Fibroblast of lung (primary cell): ENCODE results near the gene EXOC6. TPM values are rescaled to one million over a fixed set of nuclear protein-coding genes. Genes with fewer than 3 reads are reported as not detected.
A peak's percentile ranks its signal among the peaks of the same experiment; 100 is the strongest.

Experiments used
- DNase-seq, 2 donors: peaks; one replicate each; pipeline versions ENCODE4 v3.0.0 to v3.0.0-alpha.2; 2010; ENCODE audit warnings: low read depth in 2 of 2
- H2AFZ ChIP-seq: 2 replicates; pipeline ENCODE4 v1.5.1; 2012; ENCODE audit warnings: low read length, control low read depth, inconsistent platforms
- H3K27ac ChIP-seq: 2 replicates; pipeline ENCODE4 v1.5.1; 2011; ENCODE audit warnings: low read length, control low read depth; ENCODE audit not compliant: insufficient read depth
- H3K27me3 ChIP-seq: 2 replicates; pipeline ENCODE4 v1.5.1; 2011; ENCODE audit warnings: mild to moderate bottlenecking, low read length; ENCODE audit not compliant: control insufficient read depth, insufficient read depth
- H3K36me3 ChIP-seq: 2 replicates; pipeline ENCODE4 v1.5.1; 2011; ENCODE audit warnings: low read length; ENCODE audit not compliant: control insufficient read depth, insufficient read depth
- H3K4me1 ChIP-seq: 2 replicates; pipeline ENCODE4 v1.5.1; 2011; ENCODE audit warnings: low read length; ENCODE audit not compliant: control insufficient read depth, insufficient read depth; ENCODE audit errors: extremely low read depth
- H3K4me2 ChIP-seq: 2 replicates; pipeline ENCODE4 v1.5.1; 2011; ENCODE audit warnings: low read length, control low read depth; ENCODE audit not compliant: insufficient read depth; ENCODE audit errors: extremely low read depth
- H3K4me3 ChIP-seq, 4 experiments: fragments of 200-600 bp in 1 of 4; sonication (generic) in 1 of 4; replicated peaks in 1 of 4; 2 replicates each; pipeline ENCODE4 v1.5.1; 2011 to 2016; ENCODE audit warnings: low read length in 4 of 4, low read depth in 3 of 4, mild to moderate bottlenecking in 3 of 4, control low read depth in 2 of 4, inconsistent platforms in 1 of 4, mixed read lengths in 1 of 4; ENCODE audit not compliant: insufficient read depth in 1 of 4; ENCODE audit errors: control extremely low read depth in 1 of 4
- H3K79me2 ChIP-seq: 2 replicates; pipeline ENCODE4 v1.5.1; 2012; ENCODE audit warnings: mild to moderate bottlenecking, low read length, inconsistent platforms; ENCODE audit not compliant: control insufficient read depth, insufficient read depth
- H3K9ac ChIP-seq: 2 replicates; pipeline ENCODE4 v1.5.1; 2011; ENCODE audit warnings: mild to moderate bottlenecking, low read length, control low read depth; ENCODE audit not compliant: insufficient read depth
- H3K9me3 ChIP-seq: 2 replicates; pipeline ENCODE4 v1.5.1; 2012; ENCODE audit warnings: low read depth, low read length; ENCODE audit not compliant: control insufficient read depth, insufficient read depth
- H4K20me1 ChIP-seq: 2 replicates; pipeline ENCODE4 v1.5.1; 2011; ENCODE audit warnings: low read length; ENCODE audit not compliant: control insufficient read depth, insufficient read depth; ENCODE audit errors: extremely low read depth
- CTCF ChIP-seq, 2 donors: IDR thresholded peaks in 1 of 2; conservative IDR thresholded peaks in 1 of 2; 1 replicate in 1 of 2; 2 replicates in 1 of 2; pipeline ENCODE4 v1.5.1; 2011 to 2012; ENCODE audit warnings: low read length in 2 of 2, control low read depth in 1 of 2, inconsistent platforms in 1 of 2, low read depth in 1 of 2, mild to moderate bottlenecking in 1 of 2
- EZH2 ChIP-seq: IDR thresholded peaks from 2 replicates; pipeline ENCODE4 v1.5.1; 2012; ENCODE audit warnings: low read length, control low read depth, mild to moderate bottlenecking; ENCODE audit errors: missing control alignments
- polyA plus RNA-seq, 2 donors: library from polyadenylated mRNA; depleted of rRNA in 1 of 2; stranded (reverse) in 1 of 2; unstranded in 1 of 2; fragments of >200 nt; gene quantifications; 2 replicates each; pipeline ENCODE4 v1.2.1, GENCODE V29; 2011 to 2012; ENCODE audit warnings: missing spikeins in 1 of 2
- total RNA-seq: library from RNA; depleted of rRNA; stranded (reverse); fragments of >200 nt; gene quantifications from 2 replicates; pipeline ENCODE4 v1.2.1, GENCODE V29; 2014

Gene EXOC6
- total and polyA plus RNA-seq, 2 donors (not counting 1 experiment from before 2014, with no cell fraction given), result 6.2 to 9.2 TPM

DNA sequence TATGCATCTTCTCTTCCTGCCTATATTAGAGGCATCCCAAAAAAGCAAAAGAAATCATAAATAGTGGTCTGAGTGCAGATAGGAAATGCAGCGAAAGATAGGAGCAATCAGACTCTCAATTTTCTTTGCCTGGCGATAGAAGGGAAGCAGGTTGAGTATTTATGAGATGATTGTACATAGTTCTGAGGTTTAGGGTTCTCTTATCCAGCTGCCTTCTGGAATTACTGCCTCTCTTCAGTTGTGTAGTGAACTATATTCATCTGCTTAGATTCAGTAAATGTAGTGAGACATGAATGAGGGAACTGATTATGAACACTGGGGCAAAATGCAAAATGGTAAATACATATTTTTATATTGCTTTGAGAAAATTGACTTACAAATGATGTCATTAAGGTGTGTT is 119.3 kb downstream of the EXOC6 start:
- Histone ChIP-seq H3K79me2 (no peaks in the 10 kb centered on the region), H3K27ac (no peak overlapping the region), H3K9me3 (no peaks in the 10 kb centered on the region), H3K4me2 (no peak overlapping the region), H2AFZ (no peak overlapping the region), H3K4me1 (peaks cover 19% of the 10 kb centered on the region), H4K20me1 (no peaks in the 10 kb centered on the region), H3K4me3 (no peak overlapping the region), H3K27me3 (no peaks in the 10 kb centered on the region), H3K9ac (no peak overlapping the region), H3K36me3 (no peaks in the 10 kb centered on the region)
- no peak for DNase-seq
- no peak for TF ChIP-seq EZH2
- no peak for TF ChIP-seq CTCF (conservative IDR thresholded peaks at IDR 0.05 in 1 of 2, IDR thresholded peaks at IDR 0.05 in 1 of 2; ENCODE audit: low read depth in 1 of 2, low read length in 2 of 2)

- Histone ChIP-seq H3K79me2 (no peaks in the 10 kb centered on the region), H3K4me2 (no peak overlapping the region), H3K4me3 (no peak overlapping the region), H3K27me3 (no peaks in the 10 kb centered on the region), H3K27ac (no peak overlapping the region), H3K36me3 (no peaks in the 10 kb centered on the region), H3K9me3 (no peaks in the 10 kb centered on the region), H4K20me1 (no peaks in the 10 kb centered on the region), H2AFZ (no peak overlapping the region), H3K9ac (no peak overlapping the region), H3K4me1 (peaks cover 19% of the 10 kb centered on the region)
- TF ChIP-seq CTCF (conservative IDR thresholded peaks at IDR 0.05 in 1 of 2, IDR thresholded peaks at IDR 0.05 in 1 of 2; ENCODE audit: low read depth in 1 of 2, low read length in 2 of 2) (no peak), EZH2 (no peak)
- peak in 1 of 2 donors; percentile 39 for DNase-seq
Measured at GRCh38 chr10:92969151-92969550, 120.8 kb downstream of the EXOC6 start.

DNA sequence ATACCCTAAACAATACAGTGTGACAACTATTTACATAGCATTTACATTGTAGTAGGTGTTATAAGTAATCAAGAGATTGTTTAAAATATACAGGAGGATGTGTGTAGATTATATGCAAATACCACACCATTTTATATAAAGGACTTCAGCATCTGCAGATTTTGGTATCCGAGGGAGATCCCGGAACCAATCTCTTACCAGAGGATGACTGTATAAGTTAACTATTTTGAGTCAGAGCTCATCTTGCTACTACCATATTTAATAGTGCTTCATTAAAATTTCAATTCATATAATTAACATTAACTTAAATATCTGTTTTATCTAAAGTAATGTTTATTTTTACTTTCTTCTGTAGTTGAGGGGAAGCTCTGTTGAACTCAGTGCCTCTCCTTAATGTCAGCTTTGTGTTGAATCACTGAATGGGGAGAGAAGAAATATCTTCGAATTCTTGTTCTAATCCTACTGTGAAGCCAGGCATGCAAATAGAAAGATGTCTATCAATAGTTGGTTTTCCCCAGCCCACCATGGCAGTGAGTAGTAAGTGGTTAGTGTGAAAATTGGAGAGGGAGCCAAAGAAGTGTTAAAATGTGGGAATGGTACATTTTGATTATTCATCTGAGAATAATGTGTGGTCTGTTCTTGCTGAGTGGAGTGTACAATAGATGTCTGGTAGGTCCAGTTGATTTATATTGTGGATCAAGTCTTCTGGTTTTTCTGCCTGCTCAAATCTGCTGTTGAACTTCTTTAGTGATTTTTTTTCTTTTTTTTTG is 122.2 kb downstream of the EXOC6 start:
- Histone ChIP-seq H3K4me2 (no peak overlapping the region), H3K27ac (no peak overlapping the region), H3K9ac (no peak overlapping the region)

More for the DNA sequence above, 122.2 kb downstream of the EXOC6 start:
- Histone ChIP-seq H3K9me3 (no peaks in the 10 kb centered on the region), H3K36me3 (no peaks in the 10 kb centered on the region), H2AFZ (no peak overlapping the region), H3K79me2 (no peaks in the 10 kb centered on the region), H3K4me1 (peaks cover 12% of the 10 kb centered on the region), H3K27me3 (no peaks in the 10 kb centered on the region), H4K20me1 (no peaks in the 10 kb centered on the region), H3K4me3 (no peak overlapping the region)
- no peak for TF ChIP-seq EZH2
- TF ChIP-seq CTCF (conservative IDR thresholded peaks at IDR 0.05 in 1 of 2, IDR thresholded peaks at IDR 0.05 in 1 of 2; ENCODE audit: low read depth in 1 of 2, low read length in 2 of 2), result no peak
- DNase-seq, result peak; percentile 11 to 87
